ENCODE data around the gene CLDN12.

The CLDN12 gene

GRCh38 chr7:90445633-90446032 lies 42.4 kb downstream of the CLDN12 start:
- no peak for DNase-seq

DNA sequence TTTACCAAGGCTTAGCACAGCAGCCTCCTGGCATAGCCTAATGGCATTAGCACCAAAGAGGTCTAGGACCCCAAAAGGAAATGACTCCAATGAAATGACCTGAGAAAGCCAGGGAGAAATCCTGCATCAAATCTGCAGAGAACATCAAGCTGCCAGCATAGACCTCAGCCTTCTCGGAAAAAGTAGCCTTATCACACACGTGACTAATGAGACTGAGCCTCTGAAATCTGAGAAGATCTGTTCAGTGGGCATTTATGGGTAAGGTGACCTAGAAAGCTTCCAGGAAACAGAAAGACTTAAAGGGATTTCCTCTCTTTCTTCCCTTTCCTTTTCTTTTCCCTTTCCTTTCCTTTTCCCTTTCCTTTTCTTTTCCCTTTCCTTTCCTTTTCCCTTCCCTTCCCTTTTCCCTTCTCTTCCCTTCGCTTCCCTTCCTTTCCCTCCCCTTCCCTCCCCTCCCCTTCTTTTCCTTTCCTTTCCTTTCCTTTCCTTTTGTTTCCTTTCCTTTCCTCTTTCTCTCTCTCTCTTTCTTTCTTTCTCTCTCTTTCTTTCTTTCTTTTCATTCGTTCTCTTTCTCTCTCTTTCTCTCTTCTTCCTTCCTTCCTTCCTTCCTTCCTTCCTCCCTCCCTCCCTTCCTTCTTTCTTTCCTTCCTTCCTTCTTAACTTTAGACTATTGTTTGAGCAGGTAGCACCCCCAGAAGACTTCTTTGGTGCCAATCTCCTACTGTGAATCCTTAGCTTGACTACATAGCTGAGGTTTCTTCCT lies 43.1 kb downstream of the CLDN12 start:
- no peak for DNase-seq

- DNase-seq = no peak
Observed at GRCh38 chr7:90453259-90453891, 50.1 kb downstream of the CLDN12 start.

- DNase-seq = no peak
Observed at GRCh38 chr7:90453931-90454330, 50.7 kb downstream of the CLDN12 start.

DNA sequence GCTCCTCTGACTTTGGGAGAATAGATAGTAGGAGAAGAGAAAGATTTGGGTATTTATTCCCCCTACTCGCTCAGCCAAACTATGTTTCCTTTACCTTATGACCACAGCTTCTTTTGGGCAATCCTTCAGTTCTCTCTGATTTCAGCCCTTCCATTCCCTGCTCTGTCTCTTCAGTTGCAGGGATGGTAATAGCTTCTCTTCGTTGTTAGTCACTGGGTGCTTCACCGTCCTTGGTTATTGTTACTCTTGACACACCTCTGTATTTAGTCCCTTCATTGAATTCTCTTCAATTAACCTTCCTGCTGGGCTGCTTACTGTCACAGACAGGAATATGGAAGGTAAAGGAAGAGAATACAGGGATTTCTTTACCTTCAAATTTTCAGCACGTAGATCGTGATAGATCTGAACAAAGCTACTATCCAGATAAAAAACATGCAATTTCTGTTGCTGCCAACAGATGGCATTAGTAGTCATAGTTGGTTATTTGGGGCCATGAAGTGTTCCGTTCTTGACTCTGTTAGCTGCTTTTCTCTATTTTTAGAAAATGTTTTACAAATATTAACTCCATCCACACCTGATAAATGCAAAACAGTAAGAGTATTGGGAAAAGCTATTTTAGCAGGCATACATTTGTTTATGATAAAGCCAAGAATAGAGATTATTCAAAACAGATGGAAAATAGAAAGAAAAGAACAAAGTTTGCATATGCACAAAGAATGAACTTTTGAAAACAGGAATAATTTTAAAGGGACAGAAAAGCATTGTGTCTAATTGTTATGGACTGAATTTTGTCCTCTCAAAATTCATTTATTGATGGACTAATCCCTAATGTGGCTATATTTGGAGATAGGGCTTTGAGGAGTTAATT lies 52.1 kb downstream of the CLDN12 start:
- peak; percentile 47 for DNase-seq

- no peak for DNase-seq
Observed at GRCh38 chr7:90458104-90458503, 54.8 kb downstream of the CLDN12 start.

GRCh38 chr7:90459888-90460287 lies 56.6 kb downstream of the CLDN12 start:
- DNase-seq = no peak

- DNase-seq = no peak
Observed at GRCh38 chr7:90461219-90461618, 58.0 kb downstream of the CLDN12 start.

GRCh38 chr7:90463151-90463628 lies 59.9 kb downstream of the CLDN12 start:
- DNase-seq = peak; percentile 30

All from CD4-positive, alpha-beta T cell treated with Interleukin-12 subunit alpha and Interleukin-12 subunit beta, for 1 hour (primary cell).